Measurements from ENCODE around the gene GIPC2. TPM values are rescaled to one million over a fixed set of nuclear protein-coding genes. Genes with fewer than 3 reads are reported as not detected.
"Not testable (repeated sequence)": the region's sequence is repeated elsewhere in the genome, so short reads cannot be mapped to it uniquely, and the experiment has no call there.

Gene GIPC2
- total RNA-seq, 1 experiment from 2014 or later = 0.02 TPM

GRCh38 chr1:78094639-78095038 lies 48.9 kb downstream of the GIPC2 start:
- no peak for DNase-seq (ENCODE audit: low spot score)

GRCh38 chr1:78095593-78095992 lies 49.8 kb downstream of the GIPC2 start:
- no peak for DNase-seq (ENCODE audit: low spot score)

GRCh38 chr1:78096017-78096416 lies 50.3 kb downstream of the GIPC2 start:
- DNase-seq (ENCODE audit: low spot score) = no peak

GRCh38 chr1:78096976-78097375 lies 51.2 kb downstream of the GIPC2 start:
- no peak for DNase-seq (ENCODE audit: low spot score)

GRCh38 chr1:78101051-78101450 lies 55.3 kb downstream of the GIPC2 start:
- no peak for DNase-seq (ENCODE audit: low spot score)

GRCh38 chr1:78101514-78101913 lies 55.7 kb downstream of the GIPC2 start:
- DNase-seq (ENCODE audit: low spot score) = peak; percentile 83

- no peak for DNase-seq (ENCODE audit: low spot score)
Observed at GRCh38 chr1:78102082-78102481, 56.3 kb downstream of the GIPC2 start.

- no peak for DNase-seq (ENCODE audit: low spot score)
Observed at GRCh38 chr1:78102916-78103315, 57.1 kb downstream of the GIPC2 start.

GRCh38 chr1:78104322-78104721 lies 58.6 kb downstream of the GIPC2 start:
- DNase-seq (ENCODE audit: low spot score) = no peak

GRCh38 chr1:78109659-78110058 lies 63.9 kb downstream of the GIPC2 start:
- DNase-seq (ENCODE audit: low spot score) = not testable (repeated sequence)

GRCh38 chr1:78113156-78113916 lies 67.6 kb downstream of the GIPC2 start:
- no peak for DNase-seq (ENCODE audit: low spot score)

GRCh38 chr1:78114034-78114956 lies 68.5 kb downstream of the GIPC2 start:
- peak; percentile 35 for DNase-seq (ENCODE audit: low spot score)

GRCh38 chr1:78120485-78120884 lies 74.7 kb downstream of the GIPC2 start:
- not testable (repeated sequence) for DNase-seq (ENCODE audit: low spot score)

GRCh38 chr1:78121710-78122109 lies 75.9 kb downstream of the GIPC2 start:
- no peak for DNase-seq (ENCODE audit: low spot score)

GRCh38 chr1:78122389-78122788 lies 76.6 kb downstream of the GIPC2 start:
- DNase-seq (ENCODE audit: low spot score) = no peak

GRCh38 chr1:78126506-78126905 lies 80.7 kb downstream of the GIPC2 start:
- DNase-seq (ENCODE audit: low spot score) = no peak

- no peak for DNase-seq (ENCODE audit: low spot score)
Observed at GRCh38 chr1:78132174-78132947, 86.6 kb downstream of the GIPC2 start.

- DNase-seq (ENCODE audit: low spot score) = no peak
Observed at GRCh38 chr1:78132948-78133322, 87.2 kb downstream of the GIPC2 start.

GRCh38 chr1:78136680-78137079 lies 90.9 kb downstream of the GIPC2 start:
- DNase-seq (ENCODE audit: low spot score) = no peak

GRCh38 chr1:78141531-78142231 lies 95.9 kb downstream of the GIPC2 start:
- no peak for DNase-seq (ENCODE audit: low spot score)

- DNase-seq (ENCODE audit: low spot score) = no peak
Observed at GRCh38 chr1:78142736-78143135, 97.0 kb downstream of the GIPC2 start.
